Activated CD8-positive, alpha-beta T cell treated with anti-CD3 and anti-CD28 coated beads for 36 hours (primary cell): ENCODE data around the gene BLM. TPM values are rescaled to one million over a fixed set of nuclear protein-coding genes. Genes with fewer than 3 reads are reported as not detected.

Experiments
- ATAC-seq: fragments of 200-7000 bp; cut with Tn5 transposase; one replicate; pipeline ENCODE4 v1.10.0; 2021; ENCODE audit warnings: mild to moderate bottlenecking, moderate library complexity
- CTCF ChIA-PET: fragments of 350-600 bp; sonication (Branson Sonifier 250); formaldehyde crosslinking; loops from one replicate; lab custom pipeline; 2021; ENCODE audit warnings: antibody characterized with exemption; lab: Charles Lee
- POLR2A ChIA-PET: fragments of 350-600 bp; sonication (Branson Sonifier 250); formaldehyde crosslinking; loops from one replicate; lab custom pipeline; 2021; ENCODE audit warnings: antibody characterized with exemption; lab: Charles Lee
- DNase-seq: peaks from one replicate; pipeline ENCODE4 v3.0.0-alpha.2; 2020
- H3K27ac Mint-ChIP-seq: one replicate; pipeline ENCODE4 v1.8.0; 2021; ENCODE audit warnings: mild to moderate bottlenecking, mixed read lengths
- H3K27me3 Mint-ChIP-seq: one replicate; pipeline ENCODE4 v1.8.0; 2021; ENCODE audit warnings: mixed read lengths
- H3K36me3 Mint-ChIP-seq: one replicate; pipeline ENCODE4 v1.8.0; 2021; ENCODE audit warnings: low read depth, mixed read lengths
- H3K4me1 Mint-ChIP-seq: one replicate; pipeline ENCODE4 v1.8.0; 2021; ENCODE audit warnings: low read depth, mixed read lengths
- H3K4me3 Mint-ChIP-seq: one replicate; pipeline ENCODE4 v1.8.0; 2021; ENCODE audit warnings: mild to moderate bottlenecking, moderate library complexity, mixed read lengths
- H3K9me3 Mint-ChIP-seq: one replicate; pipeline ENCODE4 v1.8.0; 2021; ENCODE audit warnings: mixed read lengths
- CTCF ChIP-seq: fragments of 200-600 bp; IDR thresholded peaks from one replicate; pipeline ENCODE4 v1.8.0; 2022; ENCODE audit warnings: antibody characterized with exemption, mild to moderate bottlenecking
- intact Hi-C: fragments of 100-400 bp; cut with micrococcal nuclease; formaldehyde crosslinking; loops from one replicate; pipeline ENCODE4 v1.10.0; 2022
- total RNA-seq, 2 experiments: library from RNA; stranded (reverse); gene quantifications; one replicate each; pipeline ENCODE4 v1.2.3, GENCODE V29; 2021

BLM gene
- total RNA-seq, 2 experiments from 2014 or later, result 45.2 to 53.6 TPM

GRCh38 chr15:90743407-90743806 lies 26.3 kb downstream of the BLM start:
- ATAC-seq, result no peak
- H3K4me3 Mint-ChIP-seq, result no peak overlapping the region
- H3K27ac Mint-ChIP-seq, result no peak overlapping the region

GRCh38 chr15:90744759-90745402 lies 27.7 kb downstream of the BLM start:
- H3K4me3 Mint-ChIP-seq, result no peak overlapping the region
- H3K36me3 Mint-ChIP-seq, result peaks cover 30% of the 10 kb centered on the region
- CTCF ChIA-PET, result no interaction called here
- H3K9me3 Mint-ChIP-seq, result peaks cover 8% of the 10 kb centered on the region
- peaks cover 29% of the 10 kb centered on the region for H3K4me1 Mint-ChIP-seq
- POLR2A ChIA-PET, result no interaction called here
- ATAC-seq, result no peak
- no peak for TF ChIP-seq CTCF
- H3K27ac Mint-ChIP-seq, result no peak overlapping the region
- DNase-seq, result peak; percentile 3
- intact Hi-C loops, result no loop called here
- H3K27me3 Mint-ChIP-seq, result no peaks in the 10 kb centered on the region

More at GRCh38 chr15:90743407-90743806, 26.3 kb downstream of the BLM start:
- ChIA-PET CTCF (no interaction called here), POLR2A (no interaction called here)
- Mint-ChIP-seq H3K27me3 (no peaks in the 10 kb centered on the region), H3K4me1 (peaks cover 23% of the 10 kb centered on the region), H3K9me3 (peaks cover 10% of the 10 kb centered on the region), H3K36me3 (peaks cover 27% of the 10 kb centered on the region)
- TF ChIP-seq CTCF, result no peak
- DNase-seq, result no peak
- intact Hi-C loops, result no loop called here

- intact Hi-C loops, result no loop called here
- peak; percentile 60 for ATAC-seq
Observed at GRCh38 chr15:90749754-90750153, 32.6 kb downstream of the BLM start.

GRCh38 chr15:90750186-90750585 lies 33.0 kb downstream of the BLM start:
- ATAC-seq (peak; percentile 85), DNase-seq (peak; percentile 56)
- Mint-ChIP-seq H3K4me1 (peaks cover 16% of the 10 kb centered on the region), H3K4me3 (no peak overlapping the region), H3K36me3 (peaks cover 45% of the 10 kb centered on the region), H3K27ac (peak overlapping the region; percentile 66), H3K9me3 (no peaks in the 10 kb centered on the region), H3K27me3 (no peaks in the 10 kb centered on the region)
- POLR2A ChIA-PET, result no interaction called here
- TF ChIP-seq CTCF, result no peak
- CTCF ChIA-PET, result interaction anchor here (1.0 kb wide), 2 partner anchors 12 to 136 kb away, joined by 3 to 4 read pairs; no protein-coding TSS in a partner anchor
- intact Hi-C loops, result no loop called here

More at GRCh38 chr15:90749754-90750153, 32.6 kb downstream of the BLM start:
- TF ChIP-seq CTCF, result no peak
- no peak overlapping the region for H3K4me3 Mint-ChIP-seq
- peak overlapping the region; percentile 66 for H3K27ac Mint-ChIP-seq
- H3K36me3 Mint-ChIP-seq, result peaks cover 41% of the 10 kb centered on the region
- H3K4me1 Mint-ChIP-seq, result peaks cover 16% of the 10 kb centered on the region
- ChIA-PET POLR2A (no interaction called here), CTCF (interaction anchor here (1.0 kb wide), 2 partner anchors 12 to 136 kb away, joined by 3 to 4 read pairs; no protein-coding TSS in a partner anchor)
- DNase-seq, result peak; percentile 18
- no peaks in the 10 kb centered on the region for H3K9me3 Mint-ChIP-seq
- no peaks in the 10 kb centered on the region for H3K27me3 Mint-ChIP-seq

- H3K36me3 Mint-ChIP-seq, result peaks cover 51% of the 10 kb centered on the region
- intact Hi-C loops, result no loop called here
Observed at GRCh38 chr15:90751300-90751825, 34.2 kb downstream of the BLM start.

More at GRCh38 chr15:90751300-90751825, 34.2 kb downstream of the BLM start:
- no peak for TF ChIP-seq CTCF
- Mint-ChIP-seq H3K4me1 (peaks cover 16% of the 10 kb centered on the region), H3K4me3 (no peak overlapping the region), H3K27ac (no peak overlapping the region), H3K27me3 (no peaks in the 10 kb centered on the region), H3K9me3 (no peaks in the 10 kb centered on the region)
- ChIA-PET POLR2A (no interaction called here), CTCF (interaction anchor here (2.6 kb wide), 1 partner anchor 135 kb away, joined by 11 read pairs; no protein-coding TSS in a partner anchor)
- no peak for ATAC-seq
- no peak for DNase-seq
